Astrocyte (in vitro differentiated cells and primary cell): ENCODE data around the gene HVCN1. TPM values are rescaled to one million over a fixed set of nuclear protein-coding genes. Genes with fewer than 3 reads are reported as not detected.
A peak's percentile ranks its signal among the peaks of the same experiment; 100 is the strongest.

Experiments used
- DNase-seq: peaks from one replicate; pipeline ENCODE4 v3.0.0-alpha.2; 2010; ENCODE audit warnings: low read depth
- FAIRE-seq: peaks from 2 replicates; lab custom pipeline; 2011; peaks lifted over from hg19 to GRCh38; lab: Jason Lieb, UNC
- H2AFZ ChIP-seq: 2 replicates; pipeline ENCODE4 v1.6.0; 2012; ENCODE audit warnings: low read depth, low read length, inconsistent platforms
- H3K27ac ChIP-seq: 2 replicates; pipeline ENCODE4 v1.5.1; 2011; ENCODE audit warnings: low read depth, low read length, inconsistent platforms
- H3K27me3 ChIP-seq: 2 replicates; pipeline ENCODE4 v1.6.0; 2011; ENCODE audit warnings: low read length, inconsistent platforms; ENCODE audit not compliant: insufficient read depth
- H3K36me3 ChIP-seq: 2 replicates; pipeline ENCODE4 v1.5.1; 2011; ENCODE audit warnings: low read length, inconsistent platforms; ENCODE audit not compliant: insufficient read depth
- H3K4me1 ChIP-seq: 2 replicates; pipeline ENCODE4 v1.5.1; 2011; ENCODE audit warnings: low read length, inconsistent platforms; ENCODE audit not compliant: insufficient read depth
- H3K4me2 ChIP-seq: 2 replicates; pipeline ENCODE4 v1.6.0; 2012; ENCODE audit warnings: low read length, inconsistent platforms
- H3K4me3 ChIP-seq: 2 replicates; pipeline ENCODE4 v1.5.1; 2011; ENCODE audit warnings: low read depth, mild to moderate bottlenecking, low read length, inconsistent platforms; ENCODE audit not compliant: insufficient read depth
- H3K79me2 ChIP-seq: 2 replicates; pipeline ENCODE4 v1.6.0; 2012; ENCODE audit warnings: mild to moderate bottlenecking, low read length, inconsistent platforms; ENCODE audit not compliant: insufficient read depth
- H3K9ac ChIP-seq: 2 replicates; pipeline ENCODE4 v1.6.0; 2012; ENCODE audit warnings: mild to moderate bottlenecking, low read length, inconsistent platforms
- H3K9me3 ChIP-seq: 2 replicates; pipeline ENCODE4 v1.5.1; 2012; ENCODE audit warnings: low read depth, mild to moderate bottlenecking, low read length, inconsistent platforms; ENCODE audit not compliant: insufficient read depth
- H4K20me1 ChIP-seq: 2 replicates; pipeline ENCODE4 v1.6.0; 2012; ENCODE audit warnings: low read length, inconsistent platforms; ENCODE audit not compliant: insufficient read depth
- H3K27ac Mint-ChIP-seq: one replicate; pipeline ENCODE4 v1.8.0; 2021; ENCODE audit warnings: mild to moderate bottlenecking, mixed read lengths; ENCODE audit not compliant: unreplicated experiment
- H3K27me3 Mint-ChIP-seq: one replicate; pipeline ENCODE4 v1.8.0; 2021; ENCODE audit warnings: low read depth, mixed read lengths; ENCODE audit not compliant: unreplicated experiment
- H3K36me3 Mint-ChIP-seq: one replicate; pipeline ENCODE4 v1.8.0; 2021; ENCODE audit warnings: low read depth, mixed read lengths; ENCODE audit not compliant: unreplicated experiment
- H3K4me1 Mint-ChIP-seq: one replicate; pipeline ENCODE4 v1.8.0; 2021; ENCODE audit warnings: low read depth, mixed read lengths; ENCODE audit not compliant: unreplicated experiment
- H3K4me3 Mint-ChIP-seq: one replicate; pipeline ENCODE4 v1.8.0; 2021; ENCODE audit warnings: mild to moderate bottlenecking, moderate library complexity, mixed read lengths; ENCODE audit not compliant: unreplicated experiment
- H3K9me3 Mint-ChIP-seq: one replicate; pipeline ENCODE4 v1.8.0; 2021; ENCODE audit warnings: mild to moderate bottlenecking, mixed read lengths; ENCODE audit not compliant: unreplicated experiment
- CTCF ChIP-seq: IDR thresholded peaks from 2 replicates; pipeline ENCODE4 v1.5.1; 2011; ENCODE audit warnings: low read depth, mild to moderate bottlenecking, inconsistent platforms, low read length, moderate library complexity; ENCODE audit not compliant: insufficient read depth
- EZH2 ChIP-seq: IDR thresholded peaks from 2 replicates; pipeline ENCODE4 v1.6.1; 2012; ENCODE audit warnings: mild to moderate bottlenecking, low read length, inconsistent platforms; ENCODE audit not compliant: insufficient read depth
- total RNA-seq: library from RNA; stranded (reverse); gene quantifications from 2 replicates; pipeline ENCODE4 v1.2.1, GENCODE V29; 2021

HVCN1 gene
- total RNA-seq, 1 donor from 2014 or later = 1.0 TPM

DNA sequence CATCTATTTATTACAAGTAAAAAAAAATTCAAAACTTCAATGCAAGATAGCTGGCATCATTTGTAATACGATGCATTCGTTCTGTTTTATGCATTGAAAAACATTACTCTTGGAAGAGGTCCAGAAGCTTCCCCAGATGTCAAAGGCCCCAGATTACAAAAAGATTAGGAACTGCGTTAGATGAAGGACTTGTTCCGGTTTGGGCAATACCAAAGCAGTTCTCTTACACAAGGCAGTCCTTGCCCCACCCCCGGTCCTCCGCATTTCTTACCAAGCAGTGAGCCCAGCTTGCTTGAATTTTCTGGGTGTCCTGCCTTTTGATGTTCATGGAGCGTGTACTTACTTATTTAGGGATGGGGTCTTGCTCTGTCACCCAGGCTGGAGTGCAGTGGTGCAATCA is 4.8 kb upstream of the HVCN1 start:
- no peak for FAIRE-seq

GRCh38 chr12:110690127-110690430 is 1.2 kb upstream of the HVCN1 start:
- no peaks in the 10 kb centered on the region for H3K9me3 ChIP-seq
- H3K79me2 ChIP-seq = no peaks in the 10 kb centered on the region
- H3K9me3 Mint-ChIP-seq = peaks cover 7% of the 10 kb centered on the region
- no peaks in the 10 kb centered on the region for H3K36me3 ChIP-seq
- FAIRE-seq (no peak), DNase-seq (no peak)
- no peak overlapping the region for H3K27ac Mint-ChIP-seq
- H3K4me1 ChIP-seq = no peaks in the 10 kb centered on the region
- H3K4me1 Mint-ChIP-seq = peaks cover 3% of the 10 kb centered on the region
- peak overlapping the region; percentile 45 for H3K4me3 Mint-ChIP-seq
- peak overlapping the region; percentile 92 for H2AFZ ChIP-seq
- H3K27me3 Mint-ChIP-seq = peaks cover 41% of the 10 kb centered on the region
- no peak overlapping the region for H3K9ac ChIP-seq
- no peaks in the 10 kb centered on the region for H3K36me3 Mint-ChIP-seq
- H3K27me3 ChIP-seq = peaks cover 5% of the 10 kb centered on the region
- H3K4me3 ChIP-seq = no peak overlapping the region
- H4K20me1 ChIP-seq = no peaks in the 10 kb centered on the region
- TF ChIP-seq CTCF = no peak
- no peak for TF ChIP-seq EZH2
- peak overlapping the region; percentile 81 for H3K4me2 ChIP-seq
- no peak overlapping the region for H3K27ac ChIP-seq

More for the DNA sequence above, 4.8 kb upstream of the HVCN1 start:
- Mint-ChIP-seq H3K4me1 (peaks cover 3% of the 10 kb centered on the region), H3K36me3 (no peaks in the 10 kb centered on the region), H3K4me3 (no peak overlapping the region), H3K9me3 (peaks cover 2% of the 10 kb centered on the region), H3K27ac (no peak overlapping the region), H3K27me3 (peaks cover 20% of the 10 kb centered on the region)
- no peaks in the 10 kb centered on the region for H4K20me1 ChIP-seq
- no peaks in the 10 kb centered on the region for H3K9me3 ChIP-seq
- H3K79me2 ChIP-seq = no peaks in the 10 kb centered on the region
- no peak overlapping the region for H3K4me3 ChIP-seq
- H3K27ac ChIP-seq = no peak overlapping the region
- no peaks in the 10 kb centered on the region for H3K27me3 ChIP-seq
- H3K4me2 ChIP-seq = no peak overlapping the region
- no peak for DNase-seq
- H3K36me3 ChIP-seq = no peaks in the 10 kb centered on the region
- H2AFZ ChIP-seq = no peak overlapping the region
- no peak overlapping the region for H3K9ac ChIP-seq
- TF ChIP-seq EZH2 = no peak
- no peak for TF ChIP-seq CTCF
- H3K4me1 ChIP-seq = peaks cover 5% of the 10 kb centered on the region

DNA sequence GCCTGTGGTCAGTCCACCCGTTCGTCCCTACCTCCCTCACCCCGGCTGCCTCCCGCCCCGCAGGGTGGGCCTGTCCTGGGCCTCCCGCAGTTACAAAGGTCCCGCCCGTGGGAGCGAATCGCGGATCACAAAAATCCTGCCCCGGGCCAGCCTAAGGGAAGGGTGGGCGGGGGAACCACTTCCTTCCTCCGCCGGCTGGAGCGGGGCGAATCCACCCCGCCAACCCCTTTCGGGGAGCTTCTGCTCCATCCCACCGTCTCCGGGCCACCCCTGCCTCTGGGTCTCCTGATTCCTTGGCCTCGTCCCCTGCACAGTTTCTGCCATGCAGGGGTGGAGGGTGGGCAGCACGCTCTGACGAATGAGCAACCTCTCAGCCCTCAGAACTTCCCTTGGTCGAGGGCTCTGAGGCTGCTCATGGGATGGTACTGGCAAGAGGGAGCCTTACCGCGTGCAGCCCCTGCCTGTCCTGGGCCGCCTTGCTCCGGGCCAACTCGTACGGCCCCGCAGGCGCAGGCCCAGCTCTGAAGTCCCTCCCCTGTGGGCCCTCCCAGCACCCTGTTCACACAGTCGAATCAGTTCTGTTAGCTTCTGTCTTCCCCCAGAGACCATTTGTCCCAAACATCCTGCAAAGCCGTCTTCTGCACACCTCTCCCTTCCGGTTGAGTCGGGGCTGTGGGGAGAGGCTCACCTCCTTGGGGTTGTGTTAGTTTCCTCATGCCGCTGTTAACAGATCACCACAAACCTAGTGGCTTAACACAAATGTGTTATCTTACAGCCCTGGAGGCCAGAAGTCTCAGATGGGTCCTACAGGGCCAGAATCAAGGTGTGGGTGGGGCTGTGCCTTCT is 589 bp upstream of the HVCN1 start:
- DNase-seq (peak; percentile 9), FAIRE-seq (no peak)
- H3K9me3 Mint-ChIP-seq = peaks cover 9% of the 10 kb centered on the region
- H4K20me1 ChIP-seq = no peaks in the 10 kb centered on the region
- H3K27me3 Mint-ChIP-seq = peaks cover 43% of the 10 kb centered on the region
- peak overlapping the region; percentile 81 for H3K4me2 ChIP-seq
- H3K4me3 ChIP-seq = peak overlapping the region; percentile 42
- H3K27ac ChIP-seq = no peak overlapping the region
- peak overlapping the region; percentile 54 for H3K9ac ChIP-seq
- H2AFZ ChIP-seq = peak overlapping the region; percentile 92
- no peaks in the 10 kb centered on the region for H3K36me3 Mint-ChIP-seq
- H3K9me3 ChIP-seq = no peaks in the 10 kb centered on the region
- peaks cover 3% of the 10 kb centered on the region for H3K4me1 Mint-ChIP-seq
- no peaks in the 10 kb centered on the region for H3K36me3 ChIP-seq
- peaks cover 5% of the 10 kb centered on the region for H3K27me3 ChIP-seq
- TF ChIP-seq CTCF = no peak
- TF ChIP-seq EZH2 = no peak
- peak overlapping the region; percentile 76 for H3K4me3 Mint-ChIP-seq
- H3K4me1 ChIP-seq = no peaks in the 10 kb centered on the region
- H3K79me2 ChIP-seq = no peaks in the 10 kb centered on the region
- H3K27ac Mint-ChIP-seq = no peak overlapping the region
